HG02678 (cell line): ENCODE results near the gene TRABD2A.

Source experiments
- ATAC-seq: cut with Tn5 transposase; IDR thresholded peaks from one replicate; pipeline ENCODE4 v1.9.1; 2021; ENCODE audit warnings: mild to moderate bottlenecking, moderate library complexity; ENCODE audit not compliant: unreplicated experiment

Gene TRABD2A

GRCh38 chr2:84904717-84905174 is 23.9 kb upstream of the TRABD2A start:
- ATAC-seq, result no peak

GRCh38 chr2:84904151-84904550 is 23.3 kb upstream of the TRABD2A start:
- no peak for ATAC-seq

- no peak for ATAC-seq
These were observed 21.6 kb upstream of the TRABD2A start for GRCh38 chr2:84902526-84902925.

- ATAC-seq, result no peak
These were observed 20.8 kb upstream of the TRABD2A start for GRCh38 chr2:84901593-84902120.

- ATAC-seq, result no peak
These were observed 20.1 kb upstream of the TRABD2A start for GRCh38 chr2:84900971-84901370.

- no peak for ATAC-seq
These were observed 18.7 kb upstream of the TRABD2A start for GRCh38 chr2:84899304-84900204.

GRCh38 chr2:84897773-84898172 is 16.9 kb upstream of the TRABD2A start:
- no peak for ATAC-seq

GRCh38 chr2:84896567-84896966 is 15.7 kb upstream of the TRABD2A start:
- no peak for ATAC-seq

GRCh38 chr2:84894758-84895520 is 14.1 kb upstream of the TRABD2A start:
- peak; percentile 30 for ATAC-seq

- no peak for ATAC-seq
These were observed 13.3 kb upstream of the TRABD2A start for GRCh38 chr2:84894131-84894586.

- ATAC-seq, result no peak
These were observed 10.6 kb upstream of the TRABD2A start for GRCh38 chr2:84891355-84892010.

- ATAC-seq, result no peak
These were observed 8.4 kb upstream of the TRABD2A start for GRCh38 chr2:84889332-84889731.

GRCh38 chr2:84888401-84889276 is 7.8 kb upstream of the TRABD2A start:
- peak; percentile 99 for ATAC-seq

GRCh38 chr2:84886791-84887190 is 5.9 kb upstream of the TRABD2A start:
- ATAC-seq, result no peak

- no peak for ATAC-seq
These were observed 4.2 kb upstream of the TRABD2A start for GRCh38 chr2:84885111-84885510.

GRCh38 chr2:84884449-84884848 is 3.6 kb upstream of the TRABD2A start:
- ATAC-seq, result no peak

- no peak for ATAC-seq
These were observed 2.1 kb upstream of the TRABD2A start for GRCh38 chr2:84882775-84883550.

- ATAC-seq, result no peak
These were observed 1.5 kb upstream of the TRABD2A start for GRCh38 chr2:84882414-84882738.
